ENCODE results near the gene GYS1. TPM values are rescaled to one million over a fixed set of nuclear protein-coding genes. Genes with fewer than 3 reads are reported as not detected.
"Not testable (repeated sequence)": the region's sequence is repeated elsewhere in the genome, so short reads cannot be mapped to it uniquely, and the experiment has no call there.

GYS1 gene
- total RNA-seq, 4 donors from 2014 or later: 33.3 to 39.3 (median 37.3) TPM

DNA sequence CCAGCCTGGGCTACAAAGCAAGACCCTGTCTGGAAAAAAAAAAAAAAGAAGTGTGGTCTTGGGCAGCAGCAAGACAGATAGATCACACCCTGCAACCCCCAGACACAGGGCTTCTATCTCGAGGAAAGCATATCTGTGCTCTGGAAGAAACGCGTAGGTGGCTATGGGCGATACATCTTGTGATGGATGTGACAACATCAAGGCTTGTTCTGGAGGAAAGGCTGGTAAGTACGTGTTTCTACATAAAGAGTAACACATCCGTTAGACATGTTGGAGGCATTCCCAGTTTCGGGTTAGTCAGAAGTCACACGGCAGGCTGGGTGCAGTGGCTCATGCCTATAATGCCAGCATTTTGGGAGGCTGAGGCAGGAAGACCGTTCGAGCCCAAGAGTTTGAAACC, 66.2 kb downstream of the GYS1 start:
- intact Hi-C loops (cut with DNase I): no loop called here
- H3K27me3 ChIP-seq: no peaks in the 10 kb centered on the region
- H3K4me3 ChIP-seq: no peak overlapping the region
- H3K4me1 ChIP-seq: peaks cover 7 to 13% (median 11%) of the 10 kb centered on the region in 4 donors
- 9% methylated on average over 10 of the region's 10 CpGs for WGBS
- peaks cover 10 to 20% (median 11%) of the 10 kb centered on the region in 4 donors for H3K36me3 ChIP-seq
- TF ChIP-seq POLR2A (IDR thresholded peaks at IDR 0.05; ENCODE audit: low read depth): no peak
- TF ChIP-seq EP300 (IDR thresholded peaks at IDR 0.05): no peak
- TF ChIP-seq, protein P1, sequence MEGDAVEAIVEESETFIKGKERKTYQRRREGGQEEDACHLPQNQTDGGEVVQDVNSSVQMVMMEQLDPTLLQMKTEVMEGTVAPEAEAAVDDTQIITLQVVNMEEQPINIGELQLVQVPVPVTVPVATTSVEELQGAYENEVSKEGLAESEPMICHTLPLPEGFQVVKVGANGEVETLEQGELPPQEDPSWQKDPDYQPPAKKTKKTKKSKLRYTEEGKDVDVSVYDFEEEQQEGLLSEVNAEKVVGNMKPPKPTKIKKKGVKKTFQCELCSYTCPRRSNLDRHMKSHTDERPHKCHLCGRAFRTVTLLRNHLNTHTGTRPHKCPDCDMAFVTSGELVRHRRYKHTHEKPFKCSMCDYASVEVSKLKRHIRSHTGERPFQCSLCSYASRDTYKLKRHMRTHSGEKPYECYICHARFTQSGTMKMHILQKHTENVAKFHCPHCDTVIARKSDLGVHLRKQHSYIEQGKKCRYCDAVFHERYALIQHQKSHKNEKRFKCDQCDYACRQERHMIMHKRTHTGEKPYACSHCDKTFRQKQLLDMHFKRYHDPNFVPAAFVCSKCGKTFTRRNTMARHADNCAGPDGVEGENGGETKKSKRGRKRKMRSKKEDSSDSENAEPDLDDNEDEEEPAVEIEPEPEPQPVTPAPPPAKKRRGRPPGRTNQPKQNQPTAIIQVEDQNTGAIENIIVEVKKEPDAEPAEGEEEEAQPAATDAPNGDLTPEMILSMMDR (IDR thresholded peaks at IDR 0.05): no peak
- peak; percentile 78 to 84 for TF ChIP-seq POLR2AphosphoS5 (IDR thresholded peaks at IDR 0.05)
- DNase-seq (ENCODE audit: extremely low spot score): no peak
- peak overlapping the region in 2 of 4 donors; percentile 5 to 38 for H3K27ac ChIP-seq (replicated peaks in 1 of 4)
- no peaks in the 10 kb centered on the region for H3K9me3 ChIP-seq

DNA sequence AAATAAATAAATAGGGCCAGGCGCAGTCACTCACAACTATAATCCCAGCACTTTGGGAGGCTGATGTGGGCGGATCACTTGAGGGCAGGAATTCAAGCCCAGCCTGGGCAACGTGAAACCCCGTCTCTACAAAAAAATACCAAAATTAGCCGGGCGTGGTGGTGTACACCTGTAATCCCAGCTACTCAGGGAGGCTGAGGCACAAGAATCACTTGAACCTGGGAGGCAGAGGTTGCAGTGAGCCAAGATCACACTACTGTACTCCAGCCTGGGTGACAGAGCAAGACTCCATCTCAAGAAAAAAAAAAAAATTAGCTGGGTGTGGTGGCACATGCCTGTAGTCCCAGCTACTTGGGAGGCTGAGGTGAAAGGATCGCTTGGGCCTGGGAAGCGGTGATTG, 67.2 kb downstream of the GYS1 start:
- H3K4me1 ChIP-seq: peaks cover 7 to 13% (median 11%) of the 10 kb centered on the region in 4 donors
- 88% methylated on average over 8 of the region's 8 CpGs for WGBS
- H3K9me3 ChIP-seq; DNase-seq (ENCODE audit: extremely low spot score); H3K27me3 ChIP-seq; intact Hi-C loops (cut with DNase I); H3K4me3 ChIP-seq: not testable (repeated sequence)
- peak overlapping the region in 1 of 4 donors; percentile 33 for H3K27ac ChIP-seq (replicated peaks in 1 of 4)
- peaks cover 16 to 30% (median 21%) of the 10 kb centered on the region in 4 donors for H3K36me3 ChIP-seq

DNA sequence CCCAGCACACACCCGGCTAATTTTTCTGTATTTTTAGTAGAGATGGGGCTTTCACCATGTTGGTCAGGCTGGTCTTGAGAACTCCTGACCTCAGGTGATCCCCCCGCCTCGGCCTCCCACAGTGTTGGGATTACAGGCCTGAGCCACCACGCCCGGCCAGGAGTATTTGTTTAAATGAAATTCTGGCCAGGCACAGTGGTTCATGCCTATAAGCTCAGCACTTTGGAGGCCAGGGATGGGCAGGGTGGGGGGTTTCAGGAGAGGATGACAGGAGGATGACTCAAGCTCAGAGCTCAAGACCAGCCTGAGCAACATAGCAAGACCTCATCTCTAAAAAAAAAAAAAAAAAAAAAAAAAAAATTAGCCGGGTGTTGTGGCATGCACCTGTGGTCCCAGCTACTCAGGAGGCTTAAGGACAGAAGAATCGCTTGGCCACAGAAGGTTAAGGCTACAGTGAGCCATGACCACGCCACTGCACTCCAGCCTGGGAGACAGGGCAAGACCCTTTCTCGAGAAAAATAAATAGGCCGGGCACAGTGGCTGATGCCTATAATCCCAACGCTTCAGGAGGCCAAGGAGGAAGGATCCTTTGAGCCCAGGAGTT, 67.8 kb downstream of the GYS1 start:
- Histone ChIP-seq H3K4me3 (no peak overlapping the region), H3K27me3 (no peaks in the 10 kb centered on the region), H3K36me3 (peaks cover 21 to 35% (median 27%) of the 10 kb centered on the region in 4 donors), H3K9me3 (no peaks in the 10 kb centered on the region), H3K27ac (replicated peaks in 1 of 4) (peak overlapping the region in 1 of 4 donors; percentile 42), H3K4me1 (peaks cover 7 to 13% (median 11%) of the 10 kb centered on the region in 4 donors)
- WGBS: 80% methylated on average over 11 of the region's 11 CpGs
- TF ChIP-seq POLR2A (IDR thresholded peaks at IDR 0.05; ENCODE audit: low read depth) (no peak), EP300 (IDR thresholded peaks at IDR 0.05) (no peak), POLR2AphosphoS5 (IDR thresholded peaks at IDR 0.05) (no peak)
- TF ChIP-seq, protein P1 (IDR thresholded peaks at IDR 0.05): no peak
- intact Hi-C loops (cut with DNase I): no loop called here
- no peak for DNase-seq (ENCODE audit: extremely low spot score)

DNA sequence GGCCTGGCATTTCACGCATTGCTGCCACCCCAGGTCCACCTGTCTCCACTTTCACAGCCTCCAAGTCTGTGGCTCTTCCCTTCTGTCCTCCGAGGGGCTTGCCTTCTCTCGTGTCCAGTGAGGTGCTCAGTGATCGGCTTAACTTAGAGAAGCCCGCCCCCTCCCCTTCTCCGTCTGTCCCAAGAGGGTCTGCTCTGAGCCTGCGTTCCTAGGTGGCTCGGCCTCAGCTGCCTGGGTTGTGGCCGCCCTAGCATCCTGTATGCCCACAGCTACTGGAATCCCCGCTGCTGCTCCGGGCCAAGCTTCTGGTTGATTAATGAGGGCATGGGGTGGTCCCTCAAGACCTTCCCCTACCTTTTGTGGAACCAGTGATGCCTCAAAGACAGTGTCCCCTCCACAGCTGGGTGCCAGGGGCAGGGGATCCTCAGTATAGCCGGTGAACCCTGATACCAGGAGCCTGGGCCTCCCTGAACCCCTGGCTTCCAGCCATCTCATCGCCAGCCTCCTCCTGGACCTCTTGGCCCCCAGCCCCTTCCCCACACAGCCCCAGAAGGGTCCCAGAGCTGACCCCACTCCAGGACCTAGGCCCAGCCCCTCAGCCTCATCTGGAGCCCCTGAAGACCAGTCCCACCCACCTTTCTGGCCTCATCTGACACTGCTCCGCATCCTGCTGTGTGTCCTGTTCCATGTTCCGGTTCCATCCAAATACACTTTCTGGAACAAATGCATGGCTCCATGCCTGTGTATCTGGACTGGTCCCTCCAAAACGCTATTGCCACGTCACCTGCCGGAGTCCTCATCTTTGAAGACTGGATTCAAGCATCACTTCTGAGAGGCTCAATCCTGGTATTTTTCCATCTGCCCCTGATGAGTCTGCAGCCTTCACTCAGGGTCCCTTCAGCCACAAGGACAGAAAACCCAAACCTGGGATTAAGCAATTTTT, 70.3 kb downstream of the GYS1 start:
- TF ChIP-seq, protein P1 (IDR thresholded peaks at IDR 0.05): no peak
- DNase-seq (ENCODE audit: extremely low spot score): no peak
- 85% methylated on average over 18 of the region's 18 CpGs for WGBS
- Histone ChIP-seq H3K36me3 (peaks cover 24 to 58% (median 52%) of the 10 kb centered on the region in 4 donors), H3K4me1 (peaks cover 7 to 13% (median 11%) of the 10 kb centered on the region in 4 donors), H3K27me3 (no peaks in the 10 kb centered on the region), H3K27ac (replicated peaks in 1 of 4) (no peak overlapping the region), H3K9me3 (no peaks in the 10 kb centered on the region), H3K4me3 (no peak overlapping the region)
- intact Hi-C loops (cut with DNase I): no loop called here

DNA sequence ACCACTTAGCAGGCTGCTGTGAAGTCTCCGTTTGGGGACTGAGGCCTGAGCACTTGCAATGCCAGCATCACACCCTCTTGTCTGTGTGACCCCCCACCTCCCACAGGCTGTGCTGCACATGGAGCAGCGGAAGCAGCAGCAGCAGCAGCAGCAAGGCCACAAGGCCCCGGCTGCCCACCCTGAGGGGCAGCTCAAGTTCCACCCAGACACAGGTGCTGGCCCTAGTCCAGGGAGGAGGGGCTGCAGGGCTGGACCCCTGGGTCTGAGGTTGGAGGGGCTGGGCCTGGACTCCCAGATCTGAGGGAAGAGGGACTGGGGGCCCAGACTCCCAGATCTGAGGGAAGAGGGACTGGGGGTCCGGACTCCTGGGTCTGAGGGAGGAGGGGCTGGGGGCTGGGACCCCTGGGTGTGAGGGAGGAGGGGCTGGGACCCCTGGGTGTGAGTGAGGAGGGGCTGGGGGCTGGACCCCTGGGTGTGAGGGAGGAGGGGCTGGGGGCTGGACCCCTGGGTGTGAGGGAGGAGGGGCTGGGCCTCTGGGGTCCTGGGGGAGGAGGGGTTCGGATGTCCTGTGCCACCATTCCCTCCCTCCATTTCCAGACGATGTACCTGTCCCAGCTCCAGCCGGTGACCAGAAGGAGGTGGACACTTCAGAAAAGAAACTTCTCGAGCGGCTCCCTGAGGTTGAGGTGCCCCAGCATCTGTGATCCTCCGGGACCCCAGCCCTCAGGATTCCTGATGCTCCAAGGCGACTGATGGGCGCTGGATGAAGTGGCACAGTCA, 71.2 kb downstream of the GYS1 start:
- DNase-seq (ENCODE audit: extremely low spot score): no peak
- Histone ChIP-seq H3K27ac (replicated peaks in 1 of 4) (no peak overlapping the region), H3K36me3 (peaks cover 24 to 67% (median 60%) of the 10 kb centered on the region in 4 donors), H3K4me1 (peaks cover 3 to 7% (median 4%) of the 10 kb centered on the region in 4 donors), H3K9me3 (no peaks in the 10 kb centered on the region), H3K4me3 (no peak overlapping the region), H3K27me3 (no peaks in the 10 kb centered on the region)
- intact Hi-C loops (cut with DNase I): no loop called here
- TF ChIP-seq POLR2AphosphoS5 (IDR thresholded peaks at IDR 0.05): no peak
- TF ChIP-seq, protein P1 (IDR thresholded peaks at IDR 0.05): no peak
- no peak for TF ChIP-seq EP300 (IDR thresholded peaks at IDR 0.05)
- no peak for TF ChIP-seq POLR2A (IDR thresholded peaks at IDR 0.05; ENCODE audit: low read depth)
- 85% methylated on average over 8 of the region's 12 CpGs for WGBS
